C1 segment of cervical spinal cord (tissue), 14 donors: ENCODE results near the gene GNPDA2.

Source experiments
- DNase-seq, 14 donors: peaks; one replicate each; lab custom pipeline; 2025; lab: John Stamatoyannopoulos, UW

Gene GNPDA2

DNA sequence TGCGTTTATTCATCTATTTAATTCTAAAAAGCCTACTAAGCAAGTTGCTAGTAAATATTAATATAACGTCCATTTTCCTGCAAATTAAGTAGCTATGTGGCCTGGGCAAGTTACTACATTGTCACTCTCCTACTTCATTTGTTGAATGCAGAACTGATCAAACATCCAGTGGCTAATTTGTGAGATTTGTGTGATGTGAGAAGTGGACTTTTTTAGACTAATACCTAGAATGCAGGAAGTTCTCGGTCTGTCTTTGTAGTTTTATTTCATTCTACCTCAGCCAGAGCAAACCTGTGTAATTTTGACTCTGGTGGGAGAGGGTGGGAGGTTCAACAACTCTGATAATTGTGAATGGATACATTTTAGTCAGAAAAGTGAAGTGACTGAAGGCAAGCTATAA, 47.3 kb downstream of the GNPDA2 start:
- no peak for DNase-seq

DNA sequence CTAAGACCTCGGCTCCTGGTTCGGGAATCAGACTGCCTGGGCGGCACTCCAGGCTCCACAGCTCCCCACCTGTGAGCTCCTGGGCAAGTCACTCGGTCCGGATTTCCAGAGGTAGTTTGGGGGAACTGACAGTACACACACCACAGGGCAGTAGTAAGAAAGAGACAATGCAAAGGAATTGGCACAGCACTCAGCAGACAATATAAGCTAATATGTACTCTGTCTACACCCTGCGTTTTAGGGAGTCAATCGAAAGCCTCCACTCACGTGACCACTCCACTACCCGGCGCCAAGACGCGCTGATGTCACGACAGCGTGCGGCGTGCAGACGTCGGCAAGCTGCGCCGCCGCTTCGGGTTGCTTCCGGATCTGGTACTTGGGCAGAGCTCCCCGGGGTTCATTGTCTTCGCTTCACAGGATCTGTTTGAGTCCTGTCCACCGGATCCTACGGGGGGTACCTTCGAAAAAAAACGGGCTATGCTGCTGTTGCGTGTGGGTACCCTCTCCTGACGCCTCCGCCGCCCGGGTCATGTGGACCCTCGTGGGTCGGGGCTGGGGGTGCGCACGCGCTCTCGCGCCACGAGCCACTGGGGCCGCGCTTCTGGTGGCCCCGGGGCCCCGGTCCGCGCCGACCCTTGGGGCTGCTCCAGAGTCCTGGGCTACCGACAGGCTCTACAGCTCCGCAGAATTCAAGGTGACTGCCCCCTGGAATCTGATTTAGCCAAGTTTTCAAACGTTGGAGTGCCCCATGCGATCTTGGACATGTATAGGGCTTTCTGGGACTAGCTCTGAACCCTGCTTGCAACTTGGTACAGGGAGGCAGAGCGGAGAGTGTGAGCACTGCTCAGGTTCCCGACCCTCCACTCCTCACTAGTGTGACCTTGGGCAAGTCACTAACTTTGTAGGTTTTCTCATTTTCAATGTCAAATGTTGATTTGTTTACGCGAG, 48.0 kb downstream of the GNPDA2 start, which contains the start of gene GUF1:
Gene GUF1, plus strand, starts transcription at position 327 of the 948 bp plus-strand sequence. Its CDS starts 203 bp downstream, at position 530.
- DNase-seq, result peak; percentile 31 to 96 (median 87)

DNA sequence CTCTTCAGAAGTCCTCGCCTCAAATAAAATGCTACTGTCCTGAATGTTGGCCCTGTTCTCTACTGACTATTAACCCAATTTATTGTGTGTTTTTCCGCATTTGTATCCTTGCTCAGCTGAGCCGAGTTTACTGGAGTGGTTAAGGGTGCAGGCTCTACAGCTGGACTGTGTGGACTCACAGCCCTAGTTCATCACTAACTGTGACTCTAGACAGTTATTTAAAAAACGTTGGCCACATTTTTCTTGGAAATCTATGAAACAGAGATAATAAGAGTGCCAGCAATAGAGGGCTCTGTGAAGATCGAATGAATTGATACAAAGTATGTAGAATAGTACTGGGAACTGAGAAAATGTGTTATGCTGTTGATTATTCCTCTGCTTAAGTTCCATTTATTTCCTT, 51.0 kb downstream of the GNPDA2 start:
- DNase-seq, result no peak

DNA sequence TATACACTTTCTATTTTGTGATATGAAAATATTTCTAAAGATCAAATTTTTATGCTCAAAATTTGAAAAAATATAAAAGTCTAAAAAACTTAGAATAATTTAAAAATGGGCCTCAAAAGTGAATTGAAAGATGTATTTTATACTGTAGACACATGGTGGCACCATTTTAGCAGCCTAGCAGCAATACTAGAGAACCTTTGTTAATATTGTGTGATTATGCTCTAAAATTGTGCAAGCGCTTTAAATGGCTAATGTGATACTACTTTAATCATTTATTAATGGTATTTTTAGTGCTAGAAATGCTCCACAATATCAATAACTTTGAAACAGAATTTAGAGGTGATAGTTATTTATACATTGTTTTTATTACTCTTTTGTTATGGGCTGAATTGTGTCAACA, 51.9 kb downstream of the GNPDA2 start:
- no peak for DNase-seq

- peak in 1 of 14 donors; percentile 91 for DNase-seq
Observed at GRCh38 chr4:44671636-44672035, 54.7 kb downstream of the GNPDA2 start.

- DNase-seq, result peak in 2 of 14 donors; percentile 30 to 96
Observed at GRCh38 chr4:44670506-44671199, 55.7 kb downstream of the GNPDA2 start.

DNA sequence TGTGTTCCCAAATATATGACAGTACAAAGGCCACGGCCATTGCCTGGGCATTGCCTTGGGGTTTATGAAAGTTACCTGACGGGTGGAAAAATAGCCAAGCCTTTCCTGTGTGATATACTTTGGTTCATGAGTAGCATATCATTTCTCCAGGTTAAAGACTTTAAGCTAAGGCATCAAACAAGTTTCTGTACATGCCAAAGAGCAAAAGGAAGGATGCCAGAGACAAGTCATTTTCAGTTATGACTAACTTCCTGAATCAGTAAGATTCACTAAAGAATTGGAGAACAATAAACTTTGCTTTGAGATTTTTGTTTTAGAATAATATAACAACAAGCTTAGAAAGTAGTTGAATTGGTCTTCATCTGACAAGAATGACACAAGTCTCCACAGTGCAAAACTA, 57.8 kb downstream of the GNPDA2 start:
- DNase-seq, result no peak

- DNase-seq, result no peak
Observed at GRCh38 chr4:44663539-44664263, 62.7 kb downstream of the GNPDA2 start.

DNA sequence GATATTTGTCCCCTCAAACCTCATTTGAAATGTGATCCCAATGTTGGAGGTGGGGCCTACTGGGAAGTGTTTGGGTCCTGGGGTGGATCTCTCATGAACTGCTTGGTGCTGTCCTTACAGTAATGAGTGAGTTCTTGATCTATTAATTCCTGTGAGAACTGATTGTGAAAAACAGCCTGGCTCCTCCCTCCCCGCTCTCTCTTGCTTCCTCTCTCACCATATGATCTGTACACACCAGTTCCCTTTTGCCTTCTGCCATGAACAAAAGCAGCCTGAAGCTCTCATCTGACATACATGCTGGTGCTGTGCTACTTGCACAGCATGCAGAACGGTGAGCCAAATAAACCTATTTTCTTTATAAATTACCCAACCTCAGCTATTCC, 63.7 kb downstream of the GNPDA2 start:
- DNase-seq, result no peak

- DNase-seq, result no peak
Observed at GRCh38 chr4:44661940-44662622, 64.3 kb downstream of the GNPDA2 start.

- DNase-seq, result no peak
Observed at GRCh38 chr4:44660396-44660795, 66.0 kb downstream of the GNPDA2 start.

GRCh38 chr4:44652002-44652401, 74.4 kb downstream of the GNPDA2 start:
- DNase-seq, result peak in 1 of 14 donors; percentile 58
